ENCODE measurements around the gene IFNAR1. TPM values are rescaled to one million over a fixed set of nuclear protein-coding genes. Genes with fewer than 3 reads are reported as not detected.

Gene IFNAR1
- total RNA-seq, 1 donor from 2014 or later: 24.4 TPM

- Histone ChIP-seq H3K27ac (replicated peaks) (peak overlapping the region; percentile 96), H3K9me3 (replicated peaks) (no peaks in the 10 kb centered on the region), H3K36me3 (no peaks in the 10 kb centered on the region), H3K4me1 (peaks cover 55% of the 10 kb centered on the region), H3K4me3 (peak overlapping the region; percentile 78), H3K27me3 (ENCODE audit: low read depth) (no peaks in the 10 kb centered on the region)
- peak; percentile 76 for DNase-seq
- TF ChIP-seq CTCF (IDR thresholded peaks at IDR 0.05; ENCODE audit: borderline replicate concordance): no peak
- intact Hi-C loops (cut with micrococcal nuclease): loop anchor here (2.0 kb wide), 1 partner anchor 23 kb away; no protein-coding TSS in a partner anchor
Observed at GRCh38 chr21:33325222-33326067, 675 bp downstream of the IFNAR1 start.

- Histone ChIP-seq H3K27ac (replicated peaks) (no peak overlapping the region), H3K4me1 (peaks cover 68% of the 10 kb centered on the region), H3K36me3 (peaks cover 14% of the 10 kb centered on the region), H3K27me3 (ENCODE audit: low read depth) (no peaks in the 10 kb centered on the region), H3K4me3 (no peak overlapping the region), H3K9me3 (replicated peaks) (peaks cover 4% of the 10 kb centered on the region)
- no peak for TF ChIP-seq CTCF (IDR thresholded peaks at IDR 0.05; ENCODE audit: borderline replicate concordance)
- intact Hi-C loops (cut with micrococcal nuclease): loop anchor here (2.0 kb wide), 1 partner anchor 21 kb away; no protein-coding TSS in a partner anchor
- DNase-seq: no peak
Observed at GRCh38 chr21:33327326-33327725, 2.6 kb downstream of the IFNAR1 start.

GRCh38 chr21:33327792-33328433, 3.1 kb downstream of the IFNAR1 start:
- intact Hi-C loops (cut with micrococcal nuclease): loop anchor here (2.0 kb wide), 1 partner anchor 21 kb away; no protein-coding TSS in a partner anchor
- no peak overlapping the region for H3K27ac ChIP-seq (replicated peaks)
- H3K9me3 ChIP-seq (replicated peaks): peaks cover 10% of the 10 kb centered on the region
- DNase-seq: no peak
- H3K4me3 ChIP-seq: no peak overlapping the region
- no peak for TF ChIP-seq CTCF (IDR thresholded peaks at IDR 0.05; ENCODE audit: borderline replicate concordance)
- H3K4me1 ChIP-seq: peaks cover 68% of the 10 kb centered on the region
- H3K36me3 ChIP-seq: peaks cover 14% of the 10 kb centered on the region
- H3K27me3 ChIP-seq (ENCODE audit: low read depth): no peaks in the 10 kb centered on the region

GRCh38 chr21:33330726-33331125, 6.0 kb downstream of the IFNAR1 start:
- H3K27me3 ChIP-seq (ENCODE audit: low read depth): no peaks in the 10 kb centered on the region
- peaks cover 62% of the 10 kb centered on the region for H3K4me1 ChIP-seq
- no peak for DNase-seq
- no peak overlapping the region for H3K4me3 ChIP-seq
- no peak for TF ChIP-seq CTCF (IDR thresholded peaks at IDR 0.05; ENCODE audit: borderline replicate concordance)
- intact Hi-C loops (cut with micrococcal nuclease): no loop called here
- H3K36me3 ChIP-seq: peaks cover 18% of the 10 kb centered on the region
- H3K9me3 ChIP-seq (replicated peaks): peaks cover 20% of the 10 kb centered on the region
- no peak overlapping the region for H3K27ac ChIP-seq (replicated peaks)

- peaks cover 48% of the 10 kb centered on the region for H3K4me1 ChIP-seq
- H3K27me3 ChIP-seq (ENCODE audit: low read depth): no peaks in the 10 kb centered on the region
- intact Hi-C loops (cut with micrococcal nuclease): no loop called here
- peaks cover 20% of the 10 kb centered on the region for H3K9me3 ChIP-seq (replicated peaks)
- DNase-seq: no peak
- peaks cover 26% of the 10 kb centered on the region for H3K36me3 ChIP-seq
- no peak overlapping the region for H3K4me3 ChIP-seq
- no peak for TF ChIP-seq CTCF (IDR thresholded peaks at IDR 0.05; ENCODE audit: borderline replicate concordance)
- no peak overlapping the region for H3K27ac ChIP-seq (replicated peaks)
Observed at GRCh38 chr21:33332143-33332542, 7.4 kb downstream of the IFNAR1 start.
